ENCODE measurements around the gene KDF1. TPM values are rescaled to one million over a fixed set of nuclear protein-coding genes. Genes with fewer than 3 reads are reported as not detected.

KDF1 gene
- total and polyA plus RNA-seq, 2 of the 13 experiments (the other 11 are each of a cell fraction or from before 2014, with no cell fraction given) = 1.9 to 4.9 TPM

GRCh38 chr1:26998429-26999300 is 38.4 kb upstream of the KDF1 start (continued):
- TF ChIP-seq GRHL1 (CRISPR knock-in tag; conservative IDR thresholded peaks at IDR 0.05) (no peak), GZF1 (CRISPR knock-in tag; IDR thresholded peaks at IDR 0.05) (no peak), ZNF256 (CRISPR knock-in tag; conservative IDR thresholded peaks at IDR 0.05) (no peak), ZNF556 (CRISPR knock-in tag; IDR thresholded peaks at IDR 0.05; ENCODE audit: borderline replicate concordance) (0 out of 2 replicates have a peak, but pooled peaks have one; percentile 23), MYNN (CRISPR knock-in tag; IDR thresholded peaks at IDR 0.05; ENCODE audit: low read depth) (no peak), CHD4 (IDR thresholded peaks at IDR 0.05; ENCODE audit: borderline replicate concordance, low read length) (no peak), TSC22D2 (CRISPR knock-in tag; IDR thresholded peaks at IDR 0.05; ENCODE audit: borderline replicate concordance) (no peak), ZNF512 (CRISPR knock-in tag; IDR thresholded peaks at IDR 0.05) (no peak), HNRNPL (IDR thresholded peaks at IDR 0.05; ENCODE audit: low read depth, low read length) (0 out of 2 replicates have a peak, but pooled peaks have one; percentile 52), POLR2AphosphoS5 (IDR thresholded peaks at IDR 0.05; ENCODE audit: low read depth, low read length) (0 out of 2 replicates have a peak, but pooled peaks have one; percentile 21), PRDM4 (CRISPR knock-in tag; IDR thresholded peaks at IDR 0.05; ENCODE audit: borderline replicate concordance) (no peak), ZNF513 (CRISPR knock-in tag; conservative IDR thresholded peaks at IDR 0.05) (no peak), NONO (IDR thresholded peaks at IDR 0.05) (no peak), NONO (CRISPR knock-in tag; conservative IDR thresholded peaks at IDR 0.05) (peak; percentile 47; the same call in 1 of the 2 replicates), AGO1 (IDR thresholded peaks at IDR 0.05; ENCODE audit: low read depth, low read length, poor library complexity, severe bottlenecking) (peak; percentile 80), FIP1L1 (IDR thresholded peaks at IDR 0.05; ENCODE audit: borderline replicate concordance, insufficient read depth, low read depth, low read length) (no peak), MAFF (IDR thresholded peaks at IDR 0.05; ENCODE audit: low read depth, low read length) (0 out of 2 replicates have a peak, but pooled peaks have one; percentile 1)
